ENCODE measurements around the gene PDS5A.
"Not testable (repeated sequence)": the region's sequence is repeated elsewhere in the genome, so short reads cannot be mapped to it uniquely, and the experiment has no call there.

PDS5A gene

DNA sequence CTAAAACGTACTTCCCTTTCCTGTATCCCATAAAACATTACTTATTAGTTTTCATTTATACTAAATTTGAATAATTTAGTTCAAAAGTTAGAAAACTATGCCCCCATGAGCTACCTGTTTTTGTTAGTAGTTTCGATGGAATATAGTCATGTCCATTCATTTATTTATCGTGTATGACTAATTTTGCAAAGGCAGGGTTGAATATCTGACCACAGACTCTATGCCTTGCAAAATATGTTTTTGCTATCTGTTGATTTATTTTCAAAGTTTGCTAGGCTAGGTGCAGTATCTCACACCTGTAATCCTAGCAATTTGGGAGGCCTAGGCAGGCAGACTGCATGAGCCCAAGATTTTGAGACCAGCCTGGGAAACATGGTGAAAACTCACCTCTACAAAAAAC is 78.4 kb downstream of the PDS5A start:
- DNase-seq: no peak

DNA sequence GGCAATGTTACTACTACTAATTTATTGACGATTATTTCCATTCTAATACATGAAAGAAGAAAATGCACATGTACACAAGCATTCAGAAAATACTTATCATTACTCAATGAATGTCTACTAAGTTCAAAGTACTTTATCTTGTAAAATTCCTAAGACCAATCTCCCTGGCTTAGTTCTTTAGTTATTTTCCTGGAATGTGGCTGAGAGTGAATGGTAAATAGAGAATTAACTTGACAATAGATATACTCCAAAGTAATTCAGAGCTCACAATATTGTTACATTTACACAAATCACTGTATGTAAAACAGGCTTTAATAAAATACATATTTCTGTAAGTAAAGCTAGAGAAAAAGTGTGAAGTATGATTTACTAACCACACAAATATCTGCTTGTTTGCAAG is 79.7 kb downstream of the PDS5A start:
- DNase-seq: no peak

DNA sequence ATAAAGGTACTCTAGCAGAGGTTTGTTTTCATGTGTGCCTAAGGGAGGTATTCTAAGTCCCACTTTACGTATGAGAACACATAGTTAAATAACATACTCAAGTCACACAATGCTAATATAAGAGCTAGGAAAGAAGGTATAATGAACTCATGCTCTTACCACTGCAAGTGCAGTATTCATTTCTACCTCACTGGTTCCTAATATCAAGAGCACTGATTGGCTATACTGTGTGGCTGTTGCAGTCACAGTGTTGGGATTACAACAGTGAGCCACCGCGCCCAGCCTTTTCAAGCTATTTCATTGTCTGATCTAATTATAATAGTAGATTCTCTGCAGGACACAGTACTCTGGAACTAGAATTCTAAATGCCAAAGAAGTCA is 84.0 kb downstream of the PDS5A start:
- DNase-seq: no peak

DNA sequence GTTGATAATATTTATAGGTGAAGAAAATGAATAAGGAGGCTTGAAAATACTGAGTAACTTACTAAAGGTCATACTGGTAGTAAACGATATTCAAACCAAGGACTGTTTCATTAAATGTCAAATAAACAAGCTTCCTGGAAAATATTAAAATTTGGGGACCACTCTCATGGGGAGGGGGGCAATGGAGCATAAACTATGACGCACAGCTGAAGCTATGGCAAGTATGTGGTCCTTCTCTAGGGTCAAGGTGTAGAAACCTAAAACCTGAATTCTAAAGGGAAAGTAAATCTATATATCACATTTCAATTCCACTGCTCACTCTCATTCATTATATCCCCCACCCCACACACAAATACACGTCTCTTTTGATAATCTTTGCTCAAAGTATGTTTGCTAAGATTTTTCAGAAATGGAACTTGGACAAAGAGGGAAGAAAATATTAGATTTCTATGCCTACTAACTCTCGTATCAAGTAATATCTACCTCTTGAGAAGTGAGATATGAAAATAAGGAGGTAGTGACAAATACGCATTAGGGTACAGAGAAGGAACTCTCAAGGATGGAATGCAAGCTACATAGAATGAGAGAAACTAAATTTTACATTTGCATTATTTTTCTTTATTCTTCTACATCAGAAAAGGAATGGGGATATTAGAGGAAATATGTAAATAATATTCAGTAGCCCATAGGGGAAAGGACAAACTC is 84.6 kb downstream of the PDS5A start:
- DNase-seq: no peak

DNA sequence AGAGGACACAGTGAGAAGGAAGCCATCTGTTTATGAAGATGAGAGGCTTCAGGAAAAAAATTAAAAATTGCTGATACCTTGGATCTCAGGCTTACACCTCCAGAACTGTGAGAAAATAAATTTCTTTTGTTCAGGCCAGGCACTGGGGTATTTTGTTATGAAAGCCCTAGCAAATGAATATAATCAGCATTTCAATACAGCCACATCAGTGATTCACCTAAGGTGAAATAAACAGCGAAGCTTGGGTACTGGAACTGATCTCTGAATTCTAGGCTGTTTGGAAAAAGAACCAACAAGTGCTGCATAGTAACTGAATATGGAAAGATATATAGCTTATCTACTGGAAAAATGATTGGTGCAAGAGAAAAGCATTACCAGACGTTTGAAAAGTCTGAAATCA is 88.5 kb downstream of the PDS5A start:
- no peak for DNase-seq

DNA sequence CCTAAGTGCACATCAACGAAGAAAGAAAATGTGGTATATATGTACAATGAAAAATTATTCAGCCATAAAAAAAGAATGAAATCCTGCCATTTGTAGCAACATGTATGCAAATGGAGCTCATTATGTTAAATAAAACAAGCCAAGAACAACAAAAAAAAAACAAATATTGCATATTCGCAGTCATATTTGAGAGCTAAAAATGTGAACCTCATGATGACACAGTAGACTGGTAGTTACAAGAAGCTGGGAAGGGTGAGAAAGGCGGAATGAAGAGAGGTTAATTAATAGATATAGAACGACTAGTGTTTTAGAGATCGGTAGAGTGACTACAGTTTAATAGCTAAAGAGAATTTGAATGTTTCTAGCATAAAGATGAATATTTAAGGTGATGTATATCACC is 89.2 kb downstream of the PDS5A start:
- no peak for DNase-seq

DNA sequence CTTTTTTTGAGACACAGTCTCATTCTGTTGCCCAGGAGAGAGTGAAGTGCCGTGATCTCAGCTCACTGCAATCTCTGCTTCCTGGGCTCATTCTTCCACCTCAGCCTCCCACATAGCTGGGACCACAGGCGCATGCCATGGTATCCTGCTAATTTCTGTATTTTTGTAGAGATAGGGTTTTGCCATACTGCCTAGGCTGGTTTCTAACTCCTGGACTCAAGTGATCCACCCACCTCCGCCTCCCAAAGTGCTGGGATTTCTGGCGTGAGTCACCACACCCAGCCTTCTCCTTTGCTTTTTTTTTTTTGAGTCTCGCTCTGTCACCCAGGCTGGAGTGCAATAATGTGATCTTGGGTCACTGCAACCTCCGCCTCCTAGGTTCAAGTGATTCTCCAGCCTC is 94.1 kb downstream of the PDS5A start:
- DNase-seq: no peak

DNA sequence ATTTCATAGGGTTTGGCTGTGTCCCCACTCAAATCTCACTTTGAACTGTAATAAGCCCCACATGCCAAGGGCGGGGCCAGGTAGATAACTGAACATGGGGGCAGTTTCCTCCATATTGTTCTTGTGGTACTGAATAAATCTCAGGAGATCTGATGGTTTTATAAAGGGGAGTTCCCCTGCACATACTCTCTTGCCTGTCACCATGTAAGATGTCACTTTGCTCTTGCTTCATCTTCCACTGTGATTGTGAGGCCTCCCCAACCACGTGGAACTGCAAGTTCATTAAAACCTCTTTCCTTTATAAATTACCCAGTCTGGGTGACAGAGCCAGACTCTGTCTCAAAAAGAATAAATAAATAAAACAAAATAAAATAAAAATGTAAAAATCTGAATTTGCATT is 95.9 kb downstream of the PDS5A start:
- no peak for DNase-seq

DNA sequence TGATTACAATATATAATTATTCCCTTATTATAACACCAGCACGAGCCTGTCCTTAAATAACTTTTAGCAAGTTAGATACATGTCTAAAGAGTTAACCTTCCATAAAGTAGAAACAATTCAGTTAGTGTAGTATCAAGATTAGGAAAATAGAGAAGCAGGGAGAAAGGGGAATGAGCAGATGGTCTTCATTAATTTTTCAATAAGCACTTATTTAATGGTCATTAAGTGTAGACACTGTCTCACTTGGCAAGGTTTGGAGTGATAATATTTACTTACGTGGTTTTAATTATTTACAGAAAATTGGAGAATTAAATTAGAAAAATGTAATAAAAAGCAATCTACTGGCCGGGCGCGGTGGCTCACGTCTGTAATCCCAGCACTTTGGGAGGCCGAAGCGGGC is 99.7 kb downstream of the PDS5A start:
- no peak for DNase-seq

DNA sequence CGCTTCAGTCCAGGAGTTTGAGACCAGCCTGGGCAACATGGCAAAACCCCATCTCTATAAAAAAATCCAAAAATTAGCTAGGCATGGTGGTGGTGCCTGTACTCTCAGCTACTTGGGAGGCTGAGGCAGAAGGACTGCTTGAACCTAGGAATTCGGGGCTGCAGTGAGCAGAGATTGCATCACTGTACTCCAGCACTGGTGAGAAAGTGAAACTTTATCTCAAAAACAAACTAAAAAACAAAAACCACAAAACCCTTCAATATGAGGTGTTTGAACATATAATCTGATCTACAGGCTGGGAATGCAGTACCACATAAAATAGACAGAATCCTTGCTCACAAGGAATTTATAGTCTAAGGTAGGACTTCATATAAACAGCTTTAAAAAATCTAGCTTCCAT is 103.9 kb downstream of the PDS5A start:
- DNase-seq: no peak

DNA sequence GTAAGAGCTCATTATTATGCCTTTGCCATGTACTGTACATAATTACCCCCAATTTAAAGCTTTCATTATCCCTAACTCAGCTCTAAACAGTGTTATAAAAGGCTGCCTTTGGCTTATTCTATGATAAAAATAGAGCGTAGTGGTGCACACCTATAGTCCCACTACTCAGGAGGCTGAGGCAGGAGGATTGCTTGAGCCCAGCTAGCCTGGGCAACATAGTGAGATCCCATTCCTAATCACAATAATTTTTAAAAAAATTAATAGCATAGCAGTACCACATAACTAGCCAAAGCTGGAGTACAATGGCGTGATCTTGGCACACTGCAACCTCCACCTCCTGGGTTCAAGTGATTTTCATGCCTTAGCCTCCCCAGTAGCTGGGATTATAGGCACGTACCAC is 112.4 kb downstream of the PDS5A start:
- DNase-seq: no peak

DNA sequence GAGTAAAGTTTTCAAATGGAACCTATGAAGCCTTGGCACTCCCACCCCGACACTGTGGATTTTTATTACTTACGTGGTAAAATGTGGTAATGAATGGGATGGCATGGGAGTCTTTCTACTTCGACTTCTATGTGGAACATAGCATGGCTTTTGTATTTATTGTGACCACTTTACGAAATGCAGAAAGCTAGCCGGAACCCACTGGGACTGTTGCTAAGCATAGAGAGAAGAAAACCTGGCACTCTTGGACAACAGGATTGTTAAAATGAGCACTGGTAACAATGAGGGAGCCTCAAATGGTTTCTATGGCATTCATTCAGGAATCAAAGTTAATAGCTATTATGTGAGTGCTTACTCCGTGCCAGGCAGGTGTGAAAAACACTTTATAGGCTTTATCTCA is 113.3 kb downstream of the PDS5A start:
- no peak for DNase-seq

DNA sequence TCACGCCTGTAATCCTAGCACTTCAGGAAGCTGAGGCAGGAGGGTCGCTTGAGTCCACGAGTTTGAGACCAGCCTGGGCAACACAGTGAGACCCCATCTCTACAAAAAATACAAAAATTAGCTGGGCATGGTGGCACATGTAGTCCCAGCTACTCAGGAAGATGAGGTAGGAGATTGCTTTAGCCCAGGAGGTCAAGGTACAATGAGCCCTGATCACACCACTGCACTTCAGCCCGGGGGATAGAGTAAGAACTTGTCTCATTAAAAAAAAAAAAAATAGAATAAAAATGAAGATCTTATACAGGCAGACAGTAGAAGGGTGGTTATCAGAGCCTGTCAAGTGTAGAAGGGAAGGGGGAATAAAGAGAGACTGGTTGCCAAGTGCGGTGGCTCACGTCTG is 116.9 kb downstream of the PDS5A start:
- DNase-seq: no peak

DNA sequence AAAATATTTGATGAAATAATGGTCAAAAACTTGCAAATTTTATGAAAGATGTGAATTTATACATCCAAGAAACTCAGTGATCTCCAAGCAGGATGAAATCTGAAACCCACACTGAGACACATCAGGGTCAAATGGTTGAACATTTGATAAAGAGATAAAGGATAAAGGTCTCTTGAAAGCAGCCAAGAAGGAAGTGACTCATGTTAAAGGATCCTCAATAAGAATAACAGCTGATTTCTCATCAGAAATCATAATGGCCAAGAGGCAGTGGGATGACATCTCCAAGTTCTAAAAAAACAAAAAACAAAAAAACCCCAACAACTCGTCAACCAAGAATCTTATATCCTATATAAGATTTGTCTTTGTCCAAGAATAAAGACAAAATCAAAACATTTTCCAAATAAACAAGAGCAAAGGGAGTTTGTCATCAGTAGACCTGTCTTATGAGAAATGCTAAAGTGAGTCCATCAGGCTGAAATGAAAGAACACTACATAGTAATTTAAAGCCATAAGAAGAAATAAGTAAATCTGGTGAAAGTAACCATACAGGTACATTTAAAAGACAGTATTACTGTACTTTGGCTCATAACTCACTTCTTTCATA is 121.7 kb downstream of the PDS5A start:
- DNase-seq: no peak

DNA sequence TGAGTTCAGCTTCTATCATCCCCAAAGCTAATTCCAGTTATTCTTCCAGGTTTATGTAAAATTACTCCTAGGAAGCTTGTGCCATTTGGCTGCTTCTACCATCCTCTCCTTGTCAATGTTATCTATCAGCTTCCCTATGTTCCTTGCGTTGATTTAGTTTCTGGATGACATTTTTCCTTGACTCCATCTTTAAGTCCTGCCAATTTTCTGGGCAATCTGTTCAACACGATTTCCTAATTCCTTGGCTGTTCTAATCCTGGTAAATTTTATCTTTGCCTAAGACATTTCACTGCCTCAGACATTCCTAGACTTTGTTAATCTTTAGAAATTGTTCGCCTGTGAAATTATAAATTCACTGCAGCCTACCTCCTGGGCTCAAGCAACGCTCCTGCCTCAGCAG is 125.1 kb downstream of the PDS5A start:
- DNase-seq: no peak

DNA sequence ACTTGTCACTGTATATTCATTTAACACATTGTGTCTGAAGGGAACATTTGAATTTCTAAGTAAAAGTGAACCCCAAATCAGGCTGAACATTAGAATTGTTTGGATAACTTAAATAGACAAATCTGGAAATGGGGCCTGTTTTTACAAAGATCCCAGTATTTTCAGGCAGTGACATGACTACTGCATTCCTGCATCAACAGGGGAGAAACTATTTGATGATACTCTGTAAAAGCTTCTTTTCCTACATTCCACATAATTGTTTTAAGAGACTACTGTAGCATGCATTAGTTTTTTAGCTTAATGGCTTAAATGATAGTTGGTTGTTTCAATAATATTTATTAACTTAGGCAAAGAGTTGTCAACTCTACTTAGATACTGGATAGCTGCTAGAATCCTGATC is 127.0 kb downstream of the PDS5A start:
- DNase-seq: no peak

DNA sequence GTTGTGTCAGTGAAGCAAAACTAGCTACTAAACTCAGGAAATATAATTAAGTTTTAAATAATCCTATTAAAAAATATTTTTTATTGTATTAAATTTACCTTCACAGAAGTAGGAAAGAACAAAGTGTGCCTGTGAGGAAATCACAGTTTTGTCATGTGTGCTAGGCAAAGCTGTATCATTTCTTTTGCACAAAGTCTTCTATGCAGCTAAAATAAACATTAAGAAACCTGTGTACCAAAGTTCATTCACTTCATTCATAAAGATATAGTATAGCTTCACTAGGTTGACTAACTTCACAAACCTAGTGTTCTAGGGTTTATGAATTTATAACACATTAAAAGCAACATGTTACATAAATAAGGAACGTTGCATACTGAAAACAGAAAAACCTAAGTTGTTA is 131.0 kb downstream of the PDS5A start:
- DNase-seq: no peak

DNA sequence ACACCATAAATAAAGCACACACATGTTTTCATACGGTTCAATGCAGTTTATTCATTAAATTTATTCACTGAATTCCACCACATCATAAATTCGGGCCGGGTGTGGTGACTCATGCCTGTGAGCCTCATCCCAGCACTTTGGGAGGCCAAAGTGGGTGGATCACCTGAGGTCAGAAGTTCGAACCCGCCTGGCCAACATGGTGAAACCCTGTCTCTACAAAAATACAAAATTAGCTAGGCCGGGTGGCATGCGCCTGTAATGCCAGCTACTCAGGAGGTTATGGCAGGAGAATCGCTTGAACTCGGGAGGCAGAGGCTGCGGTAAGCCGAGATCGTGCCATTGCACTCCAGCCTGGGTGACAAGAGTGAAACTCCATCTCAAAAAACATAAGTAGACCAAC is 131.6 kb downstream of the PDS5A start:
- no peak for DNase-seq

DNA sequence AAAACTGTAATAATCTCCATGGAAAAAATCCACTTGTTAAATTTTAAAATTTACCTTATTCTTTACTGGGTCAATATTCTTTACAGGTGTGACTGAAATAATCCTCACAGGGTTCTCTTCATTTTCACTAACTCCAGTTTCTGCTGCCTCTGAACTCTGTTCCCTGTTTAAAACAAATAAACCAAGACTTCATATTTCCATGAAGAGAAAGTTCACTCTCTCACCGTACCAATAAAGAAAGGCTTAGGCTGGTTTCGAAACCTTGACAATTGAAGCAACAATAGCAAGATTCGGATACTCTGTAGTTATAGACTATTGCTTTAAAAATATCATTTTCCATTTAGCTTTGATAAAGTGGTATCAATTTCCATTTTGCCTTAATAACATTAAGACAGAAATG is 135.8 kb downstream of the PDS5A start:
- no peak for DNase-seq

DNA sequence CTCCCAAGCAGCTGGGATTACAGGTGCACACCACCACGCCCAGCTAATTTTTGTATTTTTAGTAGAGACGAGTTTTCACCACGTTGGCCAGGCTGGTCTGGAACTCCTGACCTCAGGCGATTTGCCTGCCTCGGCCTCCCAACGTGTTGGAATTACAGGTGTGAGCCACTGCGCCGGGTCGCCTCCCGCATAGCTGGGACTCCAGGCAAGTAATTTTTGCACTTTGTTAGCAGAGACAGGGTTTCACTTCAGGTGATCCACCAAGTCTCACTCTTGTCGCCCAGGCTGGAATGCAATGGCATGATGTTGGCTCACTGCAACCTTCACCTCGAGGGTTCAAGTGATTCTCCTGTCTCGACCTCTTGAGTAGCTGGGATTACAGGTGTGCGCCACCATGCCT is 137.2 kb downstream of the PDS5A start:
- DNase-seq: not testable (repeated sequence)

DNA sequence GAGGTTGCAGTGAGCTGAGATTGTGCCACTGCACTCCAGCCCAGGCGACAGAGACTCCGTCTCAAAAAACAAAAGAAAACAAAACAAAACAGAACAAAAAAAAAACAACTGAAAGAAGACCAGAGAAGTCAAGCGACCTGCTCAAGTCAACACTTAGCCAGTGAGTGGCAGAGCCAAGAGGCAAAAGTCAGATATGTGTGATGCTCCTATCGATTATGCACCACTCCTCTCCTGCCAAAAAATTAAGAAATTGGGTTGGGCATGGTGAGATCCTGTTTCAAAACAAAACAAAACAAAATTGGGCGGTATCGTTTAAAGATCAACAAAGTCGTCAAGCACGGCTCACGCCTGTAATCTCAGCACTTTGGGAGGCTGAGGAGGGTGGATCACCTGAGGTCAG is 137.7 kb downstream of the PDS5A start:
- no peak for DNase-seq

DNA sequence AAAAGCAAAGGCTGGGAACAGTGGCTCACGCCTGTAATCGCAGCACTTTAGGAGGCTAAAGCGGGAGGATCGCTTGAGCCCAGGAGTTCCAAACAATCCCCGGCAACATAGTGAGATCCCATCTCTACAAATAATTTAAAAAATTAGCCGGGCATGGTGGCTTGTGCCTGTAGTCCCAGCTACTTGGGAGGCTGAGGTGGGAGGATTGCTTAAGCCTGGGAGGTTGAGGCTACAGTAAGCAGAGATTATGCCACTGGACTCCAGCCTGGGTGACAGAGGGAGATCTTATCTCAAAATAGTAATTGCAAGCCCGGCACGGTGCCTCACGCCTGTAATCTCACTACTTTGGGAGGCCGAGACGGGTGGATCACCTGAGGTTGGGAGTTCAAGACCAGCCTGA is 139.3 kb downstream of the PDS5A start:
- not testable (repeated sequence) for DNase-seq

DNA sequence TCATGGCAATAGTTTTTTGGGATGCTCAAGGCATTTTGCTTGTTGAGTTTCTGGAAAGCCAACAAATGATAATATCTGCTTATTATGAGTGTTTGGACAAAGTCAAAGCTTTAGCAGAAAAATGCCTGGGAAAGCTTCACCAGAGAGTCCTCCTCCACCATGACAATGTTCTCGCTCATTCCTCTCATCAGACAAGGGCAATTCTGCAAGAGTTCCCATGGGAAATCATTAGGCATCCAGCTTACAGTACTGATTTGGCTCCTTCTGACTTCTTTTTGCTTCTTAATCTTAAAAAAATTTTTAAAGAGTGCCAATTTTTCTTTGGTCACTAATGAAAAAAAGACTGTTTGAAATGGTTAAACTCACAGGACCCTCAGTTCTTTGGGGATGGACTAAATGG is 143.4 kb downstream of the PDS5A start:
- no peak for DNase-seq

DNA sequence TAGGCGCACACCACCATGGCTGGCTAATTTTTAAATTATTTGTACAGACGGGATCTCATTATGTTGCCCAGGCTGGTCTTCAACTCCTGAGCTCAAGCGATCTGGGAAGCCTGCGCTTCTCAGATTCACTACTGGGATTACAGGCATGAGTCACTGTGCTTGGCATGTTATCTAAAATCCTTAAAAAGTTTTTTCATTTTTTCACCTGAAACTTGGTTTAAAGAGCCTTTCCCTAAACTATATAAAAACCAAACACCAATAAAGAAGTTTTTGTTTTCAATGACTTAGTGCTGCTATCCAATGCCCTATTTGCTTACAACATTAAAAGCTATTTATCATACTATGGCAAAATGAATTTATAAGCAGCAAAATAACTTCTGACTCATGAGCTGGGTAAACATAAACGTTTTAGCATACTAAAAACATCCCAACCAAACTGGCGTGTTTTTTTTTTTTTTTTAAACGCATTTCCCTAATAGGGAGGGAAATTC is 151.9 kb downstream of the PDS5A start:
- no peak for DNase-seq

DNA sequence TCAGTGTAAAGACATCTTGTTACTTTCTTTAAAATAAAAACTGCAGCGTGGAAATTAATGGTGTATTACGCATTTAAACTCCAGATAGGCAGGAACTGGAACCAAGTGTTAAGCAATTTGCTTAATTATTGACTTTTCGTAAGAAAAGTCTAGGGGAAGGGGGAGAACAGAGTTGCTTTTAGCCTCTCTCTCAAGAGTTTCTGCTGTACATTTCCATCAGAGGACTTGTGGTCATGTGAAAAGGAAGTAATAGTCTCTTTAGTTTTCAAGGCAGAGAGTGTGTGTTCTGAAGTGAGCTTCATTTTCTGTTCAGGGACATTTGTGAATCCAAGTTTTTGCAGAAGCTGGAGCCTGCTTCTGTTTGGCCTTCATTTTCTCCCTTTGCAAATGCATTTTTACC is 152.6 kb downstream of the PDS5A start:
- no peak for DNase-seq

Data from COR-L47 (cell line).